Common myeloid progenitor, CD34-positive (primary cell): Measurements from ENCODE around the gene HAAO.

Experiments used
- CTCF ChIA-PET: fragments of 350-600 bp; sonication (Branson Sonifier 250); formaldehyde crosslinking; loops from one replicate; lab custom pipeline; 2021; ENCODE audit warnings: antibody characterized with exemption; lab: Charles Lee
- POLR2A ChIA-PET: fragments of 350-600 bp; sonication (Branson Sonifier 250); formaldehyde crosslinking; loops from one replicate; lab custom pipeline; 2021; ENCODE audit warnings: antibody characterized with exemption; lab: Charles Lee
- DNase-seq, 3 donors: peaks; one replicate each; pipeline versions ENCODE4 v3.0.0 to v3.0.0-alpha.2; 2013
- H3K27ac ChIP-seq, 2 experiments: 1 replicate in 1 of 2; 2 replicates in 1 of 2; pipeline ENCODE4 v1.7.0; 2013; ENCODE audit warnings: inconsistent platforms in 2 of 2, low read length in 2 of 2, mild to moderate bottlenecking in 2 of 2, low read depth in 1 of 2, moderate library complexity in 1 of 2; ENCODE audit not compliant: severe bottlenecking in 2 of 2, insufficient read depth in 1 of 2, poor library complexity in 1 of 2
- H3K27me3 ChIP-seq, 5 experiments: replicated peaks in 2 of 5; 1 replicate in 3 of 5; 2 replicates in 2 of 5; pipeline versions ENCODE4 v1.6.1 to v1.7.0; 2013; ENCODE audit warnings: low read length in 4 of 5, mild to moderate bottlenecking in 2 of 5, moderate library complexity in 2 of 5, inconsistent platforms in 1 of 5; ENCODE audit not compliant: insufficient read depth in 5 of 5, control insufficient read depth in 4 of 5
- H3K36me3 ChIP-seq, 4 experiments: 1 replicate in 2 of 4; 2 replicates in 2 of 4; pipeline versions ENCODE4 v1.6.1 to v1.7.0; 2013; ENCODE audit warnings: low read length in 3 of 4, control low read depth in 1 of 4, mild to moderate bottlenecking in 1 of 4; ENCODE audit not compliant: control insufficient read depth in 4 of 4, insufficient read depth in 4 of 4
- H3K4me1 ChIP-seq, 4 experiments: 1 replicate in 3 of 4; 2 replicates in 1 of 4; pipeline versions ENCODE4 v1.6.1 to v1.7.1; 2013; ENCODE audit warnings: low read length in 3 of 4, mild to moderate bottlenecking in 3 of 4, control low read depth in 1 of 4, inconsistent platforms in 1 of 4, moderate library complexity in 1 of 4; ENCODE audit not compliant: control insufficient read depth in 4 of 4, insufficient read depth in 4 of 4; ENCODE audit errors: control extremely low read depth in 1 of 4
- H3K4me3 ChIP-seq, 7 experiments: 1 replicate in 4 of 7; 2 replicates in 3 of 7; pipeline versions ENCODE4 v1.5.1 to v1.7.0; 2013; ENCODE audit warnings: mild to moderate bottlenecking in 7 of 7, low read length in 6 of 7, moderate library complexity in 6 of 7, inconsistent platforms in 2 of 7, low read depth in 2 of 7, control low read depth in 1 of 7; ENCODE audit not compliant: insufficient read depth in 4 of 7, control insufficient read depth in 1 of 7; ENCODE audit errors: extremely low read depth in 1 of 7
- H3K9me3 ChIP-seq, 5 experiments: 1 replicate in 4 of 5; 2 replicates in 1 of 5; pipeline versions ENCODE4 v1.6.1 to v1.7.1; 2013; ENCODE audit warnings: low read length in 4 of 5, mild to moderate bottlenecking in 2 of 5, inconsistent platforms in 1 of 5, low read depth in 1 of 5, moderate library complexity in 1 of 5; ENCODE audit not compliant: control insufficient read depth in 4 of 5, insufficient read depth in 2 of 5; ENCODE audit errors: control extremely low read depth in 1 of 5
- WGBS: methylation state at CpG from one replicate; pipeline ENCODE4 v1.1.5; 2013; ENCODE audit not compliant: insufficient coverage; 5-methylcytosine and 5-hydroxymethylcytosine counted together

The HAAO gene

GRCh38 chr2:42756966-42757513 is 35.3 kb downstream of the HAAO start:
- no peak overlapping the region for H3K27ac ChIP-seq
- DNase-seq = no peak
- peaks cover 14 to 51% (median 41%) of the 10 kb centered on the region in 4 experiments for H3K4me1 ChIP-seq
- no peaks in the 10 kb centered on the region for H3K27me3 ChIP-seq
- H3K36me3 ChIP-seq = no peaks in the 10 kb centered on the region
- no peaks in the 10 kb centered on the region for H3K9me3 ChIP-seq
- H3K4me3 ChIP-seq = no peak overlapping the region
- 88% methylated on average over 5 of the region's 6 CpGs for WGBS
- POLR2A ChIA-PET = interaction anchor here (0.6 kb wide), 1 partner anchor 481 kb away, joined by 5 read pairs; no protein-coding TSS in a partner anchor
- CTCF ChIA-PET = interaction anchor here (1.5 kb wide), 1 partner anchor 10 kb away, joined by 3 read pairs; no protein-coding TSS in a partner anchor

- no peak overlapping the region for H3K27ac ChIP-seq
- no peaks in the 10 kb centered on the region for H3K9me3 ChIP-seq
- ChIA-PET CTCF (interaction anchor here (1.2 to 2.3 kb wide), 2 partner anchors 11 to 36 kb away, joined by 3 to 5 read pairs; partner anchors contain the start of gene HAAO), POLR2A (no interaction called here)
- DNase-seq = no peak
- H3K36me3 ChIP-seq = no peaks in the 10 kb centered on the region
- H3K4me1 ChIP-seq = peaks cover 22 to 59% (median 49%) of the 10 kb centered on the region in 4 experiments
- 96% methylated on average over 7 of the region's 10 CpGs for WGBS
- no peaks in the 10 kb centered on the region for H3K27me3 ChIP-seq
- H3K4me3 ChIP-seq = no peak overlapping the region
Measured at GRCh38 chr2:42756150-42756775, 36.1 kb downstream of the HAAO start.

DNA sequence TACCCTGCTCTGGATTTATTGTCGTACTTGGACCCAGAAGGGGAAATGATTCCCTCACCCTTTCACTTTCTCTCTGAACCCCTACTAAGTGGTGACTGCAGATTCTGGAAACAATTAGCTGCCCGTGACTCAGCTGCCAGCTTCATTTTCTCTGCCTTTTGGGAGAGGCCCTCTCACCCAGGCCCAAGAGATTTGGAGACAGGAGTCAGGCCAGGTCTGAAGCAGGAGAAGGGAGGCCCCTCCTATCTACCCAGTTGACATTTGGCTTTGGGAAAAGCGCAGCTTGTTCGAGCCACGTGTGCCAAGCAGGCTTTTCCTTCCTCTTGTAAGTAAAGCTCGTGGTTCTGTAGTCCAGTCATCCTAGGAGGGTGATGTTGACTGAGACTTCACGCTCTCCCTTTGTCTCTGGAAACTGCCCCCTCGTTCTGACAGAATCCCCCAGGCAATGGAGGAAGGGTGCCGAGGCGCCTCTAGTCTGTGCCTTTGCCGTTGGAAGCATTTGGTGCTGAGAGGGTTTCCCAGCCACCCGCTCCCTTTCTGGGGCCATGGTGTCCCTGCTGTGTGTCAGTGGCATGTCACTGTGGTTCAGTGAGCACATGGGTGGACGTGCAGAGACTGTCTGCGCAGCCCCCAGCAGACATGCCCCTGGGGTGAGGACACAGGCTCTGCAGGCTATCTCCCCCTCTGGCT is 37.0 kb downstream of the HAAO start:
- no peaks in the 10 kb centered on the region for H3K9me3 ChIP-seq
- ChIA-PET POLR2A (interaction anchor here (1.4 kb wide), 1 partner anchor 55 kb away, joined by 4 read pairs; no protein-coding TSS in a partner anchor), CTCF (interaction anchor here (1.2 to 3.3 kb wide), 5 partner anchors 8 to 37 kb away, joined by 3 to 13 read pairs (median 5); partner anchors contain the start of genes HAAO and OXER1)
- no peaks in the 10 kb centered on the region for H3K27me3 ChIP-seq
- no peak overlapping the region for H3K27ac ChIP-seq
- WGBS = 76% methylated on average over 5 of the region's 14 CpGs
- peak overlapping the region in 1 of 7 experiments; percentile 29 for H3K4me3 ChIP-seq
- peak in 2 of 3 donors; percentile 60 for DNase-seq
- peaks cover 27 to 68% (median 56%) of the 10 kb centered on the region in 4 experiments for H3K4me1 ChIP-seq
- no peaks in the 10 kb centered on the region for H3K36me3 ChIP-seq

- Histone ChIP-seq H3K4me1 (peaks cover 27 to 70% (median 56%) of the 10 kb centered on the region in 4 experiments), H3K4me3 (no peak overlapping the region), H3K27me3 (no peaks in the 10 kb centered on the region), H3K36me3 (no peaks in the 10 kb centered on the region), H3K9me3 (no peaks in the 10 kb centered on the region), H3K27ac (no peak overlapping the region)
- ChIA-PET POLR2A (interaction anchor here (1.4 kb wide), 1 partner anchor 56 kb away, joined by 4 read pairs; no protein-coding TSS in a partner anchor), CTCF (interaction anchor here (1.2 to 3.3 kb wide), 5 partner anchors 9 to 100 kb away, joined by 3 to 13 read pairs (median 5); partner anchors contain the start of genes HAAO and OXER1)
- no peak for DNase-seq
- WGBS = 50% methylated on average over 2 of the region's 8 CpGs
Measured at GRCh38 chr2:42754776-42755140, 37.6 kb downstream of the HAAO start.

DNA sequence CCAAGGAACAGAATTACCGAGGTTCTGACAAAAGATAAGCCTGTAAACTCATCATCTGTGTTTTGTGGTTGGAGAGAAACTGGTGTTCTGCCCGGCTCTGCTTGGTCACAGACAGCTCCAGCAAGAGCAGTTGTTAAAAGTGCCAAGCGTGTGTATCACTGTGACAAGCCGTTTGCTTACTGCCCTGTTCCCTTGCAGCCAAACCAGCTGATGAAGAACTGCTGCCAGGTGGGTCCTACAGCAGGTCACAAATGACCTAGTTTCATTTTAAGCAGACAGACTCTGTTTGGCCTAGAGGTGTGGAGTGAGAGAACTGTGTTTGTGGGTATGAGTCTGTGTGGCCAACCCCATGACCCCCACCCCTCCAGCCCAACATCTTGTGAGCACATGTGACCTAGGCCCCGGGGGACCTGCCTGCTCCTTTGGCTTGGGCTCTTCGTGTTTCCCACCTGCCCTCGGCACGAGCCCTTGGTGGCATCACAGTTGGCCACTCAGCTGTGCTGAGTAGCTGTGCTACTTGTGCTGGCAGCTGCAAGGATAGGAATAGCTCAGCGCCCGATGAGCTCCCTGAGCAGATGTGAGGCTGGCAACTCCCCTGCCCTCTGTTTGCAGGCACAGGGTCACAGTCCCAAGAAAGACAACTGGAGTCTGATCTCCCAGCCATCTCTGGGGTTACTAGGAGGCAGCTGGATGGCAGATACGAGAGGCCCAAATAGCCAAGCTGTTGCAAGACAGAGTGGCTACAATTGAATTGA is 38.2 kb downstream of the HAAO start:
- no peak overlapping the region for H3K27ac ChIP-seq
- CTCF ChIA-PET = interaction anchor here (1.2 to 3.3 kb wide), 7 partner anchors 10 to 99 kb away, joined by 3 to 13 read pairs (median 5); partner anchors contain the start of genes HAAO and OXER1

More for the DNA sequence above, 38.2 kb downstream of the HAAO start:
- H3K4me1 ChIP-seq = peaks cover 27 to 70% (median 56%) of the 10 kb centered on the region in 4 experiments
- no peaks in the 10 kb centered on the region for H3K27me3 ChIP-seq
- H3K4me3 ChIP-seq = no peak overlapping the region
- DNase-seq = peak in 2 of 3 donors; percentile 60 to 74
- no peaks in the 10 kb centered on the region for H3K9me3 ChIP-seq
- no peaks in the 10 kb centered on the region for H3K36me3 ChIP-seq
- WGBS = 58% methylated on average over 6 of the region's 11 CpGs
- POLR2A ChIA-PET = interaction anchor here (0.6 to 1.4 kb wide), 2 partner anchors 8 to 57 kb away, joined by 3 to 4 read pairs; no protein-coding TSS in a partner anchor
